ENCODE data around the gene FXYD5. TPM values are rescaled to one million over a fixed set of nuclear protein-coding genes. Genes with fewer than 3 reads are reported as not detected.

The FXYD5 gene
- total RNA-seq, 1 experiment from 2014 or later = 12.7 TPM

GRCh38 chr19:35176181-35176570 lies 21.6 kb downstream of the FXYD5 start:
- TF ChIP-seq CTCF (conservative IDR thresholded peaks at IDR 0.05; ENCODE audit: low read depth, low read length) (no peak), EZH2 (IDR thresholded peaks at IDR 0.05; ENCODE audit: borderline replicate concordance, low read depth, low read length, poor library complexity, severe bottlenecking) (no peak)
- intact Hi-C loops (cut with micrococcal nuclease; ENCODE audit: unreplicated experiment) = no loop called here
- Histone ChIP-seq H3K27me3 (replicated peaks; ENCODE audit: insufficient read depth, low read depth, low read length, poor library complexity) (no peaks in the 10 kb centered on the region), H3K27ac (ENCODE audit: low read depth, low read length, poor library complexity, severe bottlenecking) (no peak overlapping the region), H3K36me3 (ENCODE audit: insufficient read depth, low read length, poor library complexity, severe bottlenecking) (no peaks in the 10 kb centered on the region), H3K4me3 (ENCODE audit: low read depth, low read length, poor library complexity, severe bottlenecking) (no peak overlapping the region), H3K9me3 (ENCODE audit: low read depth, low read length, poor library complexity, severe bottlenecking) (no peaks in the 10 kb centered on the region), H3K4me1 (ENCODE audit: insufficient read depth, low read length, poor library complexity, severe bottlenecking) (no peaks in the 10 kb centered on the region)
- DNase-seq (ENCODE audit: low spot score) = no peak
- POLR2A ChIA-PET (ENCODE audit: low non-redundant PET) = no interaction called here
- BruUV-seq (replicated peaks) = no TSS peak
- CTCF ChIA-PET = no interaction called here

- Histone ChIP-seq H3K4me1 (ENCODE audit: insufficient read depth, low read length, poor library complexity, severe bottlenecking) (no peaks in the 10 kb centered on the region), H3K27ac (ENCODE audit: low read depth, low read length, poor library complexity, severe bottlenecking) (no peak overlapping the region), H3K4me3 (ENCODE audit: low read depth, low read length, poor library complexity, severe bottlenecking) (no peak overlapping the region), H3K36me3 (ENCODE audit: insufficient read depth, low read length, poor library complexity, severe bottlenecking) (no peaks in the 10 kb centered on the region), H3K27me3 (replicated peaks; ENCODE audit: insufficient read depth, low read depth, low read length, poor library complexity) (no peaks in the 10 kb centered on the region), H3K9me3 (ENCODE audit: low read depth, low read length, poor library complexity, severe bottlenecking) (no peaks in the 10 kb centered on the region)
- intact Hi-C loops (cut with micrococcal nuclease; ENCODE audit: unreplicated experiment) = no loop called here
- no peak for TF ChIP-seq CTCF (conservative IDR thresholded peaks at IDR 0.05; ENCODE audit: low read depth, low read length)
- ChIA-PET POLR2A (ENCODE audit: low non-redundant PET) (interaction anchor here (0.5 kb wide), 1 partner anchor 13 kb away, joined by 3 read pairs; no protein-coding TSS in a partner anchor), CTCF (no interaction called here)
- BruUV-seq (replicated peaks) = no TSS peak
- no peak for DNase-seq (ENCODE audit: low spot score)
Measured at GRCh38 chr19:35177377-35178274, 23.1 kb downstream of the FXYD5 start.

- TF ChIP-seq EZH2 (IDR thresholded peaks at IDR 0.05; ENCODE audit: borderline replicate concordance, low read depth, low read length, poor library complexity, severe bottlenecking) (no peak), CTCF (conservative IDR thresholded peaks at IDR 0.05; ENCODE audit: low read depth, low read length) (no peak)
- Histone ChIP-seq H3K27me3 (replicated peaks; ENCODE audit: insufficient read depth, low read depth, low read length, poor library complexity) (no peaks in the 10 kb centered on the region), H3K4me1 (ENCODE audit: insufficient read depth, low read length, poor library complexity, severe bottlenecking) (no peaks in the 10 kb centered on the region), H3K27ac (ENCODE audit: low read depth, low read length, poor library complexity, severe bottlenecking) (no peak overlapping the region), H3K9me3 (ENCODE audit: low read depth, low read length, poor library complexity, severe bottlenecking) (no peaks in the 10 kb centered on the region), H3K36me3 (ENCODE audit: insufficient read depth, low read length, poor library complexity, severe bottlenecking) (no peaks in the 10 kb centered on the region), H3K4me3 (ENCODE audit: low read depth, low read length, poor library complexity, severe bottlenecking) (no peak overlapping the region)
- ChIA-PET POLR2A (ENCODE audit: low non-redundant PET) (no interaction called here), CTCF (no interaction called here)
- DNase-seq (ENCODE audit: low spot score) = no peak
- intact Hi-C loops (cut with micrococcal nuclease; ENCODE audit: unreplicated experiment) = no loop called here
- BruUV-seq (replicated peaks) = no TSS peak
Measured at GRCh38 chr19:35178701-35179100, 24.2 kb downstream of the FXYD5 start.

All from A673 (cell line).